ENCODE measurements around the gene WDR27. TPM values are rescaled to one million over a fixed set of nuclear protein-coding genes. Genes with fewer than 3 reads are reported as not detected.

WDR27 gene
- total and polyA plus RNA-seq, 4 donors: 6.9 to 68.1 (median 31.4) TPM

DNA sequence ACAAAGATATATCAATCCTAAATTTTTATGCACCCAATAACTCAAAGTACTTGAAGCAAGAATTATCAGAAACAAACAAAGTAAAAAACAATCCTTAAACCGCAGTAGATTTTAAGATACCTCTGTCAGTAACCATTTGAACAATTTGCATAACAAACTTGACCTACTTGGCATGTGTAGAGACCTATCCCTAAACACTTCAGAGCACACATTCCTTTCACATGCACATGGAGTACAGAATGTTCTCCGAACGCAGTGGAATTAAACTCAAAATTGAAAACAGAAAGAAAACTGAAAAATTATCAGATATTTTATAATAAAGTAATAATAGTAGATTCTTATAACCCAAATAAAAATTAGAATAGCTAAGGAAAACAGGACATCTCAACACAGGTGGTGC is 285.6 kb downstream of the WDR27 start:
- no peak overlapping the region for H3K9ac ChIP-seq (ENCODE audit: insufficient read depth in 1 of 2, low read length in 2 of 2)
- no peak for TF ChIP-seq CTCF (IDR thresholded peaks at IDR 0.05; ENCODE audit: control extremely low read depth, extremely low read depth)
- no peaks in the 10 kb centered on the region for H3K4me1 ChIP-seq (ENCODE audit: control insufficient read depth in 5 of 5, insufficient read depth in 5 of 5, low read length in 5 of 5)
- no peak overlapping the region for H3K4me3 ChIP-seq
- no peaks in the 10 kb centered on the region for H3K27me3 ChIP-seq (ENCODE audit: control insufficient read depth in 3 of 3, insufficient read depth in 3 of 3, low read length in 2 of 3)
- H3K9me3 ChIP-seq (ENCODE audit: control insufficient read depth in 4 of 4, insufficient read depth in 3 of 4, low read length in 3 of 4): peaks cover 0 to 9% (median 7%) of the 10 kb centered on the region in 4 donors
- WGBS, 2 donors: 55 to 76% methylated on average over 3 of the region's 3 CpGs
- H3K27ac ChIP-seq (ENCODE audit: low read depth in 1 of 2, low read length in 1 of 2): no peak overlapping the region
- no peaks in the 10 kb centered on the region for H3K36me3 ChIP-seq (ENCODE audit: control insufficient read depth in 4 of 4, insufficient read depth in 4 of 4, low read length in 4 of 4)
- ATAC-seq (ENCODE audit: insufficient read depth, low FRiP score) (no peak), DNase-seq (no peak)

- no peaks in the 10 kb centered on the region for H3K27me3 ChIP-seq (ENCODE audit: control insufficient read depth in 3 of 3, insufficient read depth in 3 of 3, low read length in 2 of 3)
- peaks cover 0 to 9% (median 6%) of the 10 kb centered on the region in 4 donors for H3K9me3 ChIP-seq (ENCODE audit: control insufficient read depth in 4 of 4, insufficient read depth in 3 of 4, low read length in 3 of 4)
- DNase-seq: peak in 1 of 3 donors; percentile 20
- H3K9ac ChIP-seq (ENCODE audit: insufficient read depth in 1 of 2, low read length in 2 of 2): no peak overlapping the region
- no peak overlapping the region for H3K4me3 ChIP-seq
- H3K4me1 ChIP-seq (ENCODE audit: control insufficient read depth in 5 of 5, insufficient read depth in 5 of 5, low read length in 5 of 5): no peaks in the 10 kb centered on the region
- no peak for TF ChIP-seq CTCF (IDR thresholded peaks at IDR 0.05; ENCODE audit: control extremely low read depth, extremely low read depth)
- 92 to 93% methylated on average over 4 of the region's 4 CpGs for WGBS, 2 donors
- H3K36me3 ChIP-seq (ENCODE audit: control insufficient read depth in 4 of 4, insufficient read depth in 4 of 4, low read length in 4 of 4): no peaks in the 10 kb centered on the region
- no peak overlapping the region for H3K27ac ChIP-seq (ENCODE audit: low read depth in 1 of 2, low read length in 1 of 2)
- ATAC-seq (ENCODE audit: insufficient read depth, low FRiP score): no peak
These were observed 286.6 kb downstream of the WDR27 start for GRCh38 chr6:169415179-169415578.

DNA sequence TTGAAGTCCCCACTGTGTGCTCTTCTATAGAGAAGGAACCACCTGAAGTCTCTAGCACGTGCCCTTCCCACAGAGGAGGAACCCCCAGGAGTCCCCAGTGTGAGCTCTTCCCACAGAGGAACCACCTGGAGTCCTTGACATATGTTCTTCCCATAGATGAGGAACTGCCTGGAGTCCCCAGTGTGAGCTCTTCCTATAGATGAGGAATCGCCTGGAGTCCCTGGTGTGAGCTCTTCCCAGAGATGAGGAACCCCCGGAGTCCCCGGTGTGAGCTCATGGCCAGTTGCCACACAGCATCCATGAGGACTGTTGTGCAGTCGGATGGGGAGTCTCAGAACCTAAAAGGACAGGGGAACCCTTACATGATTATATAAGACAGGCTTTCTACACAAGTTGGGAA is 290.1 kb downstream of the WDR27 start:
- no peaks in the 10 kb centered on the region for H3K4me1 ChIP-seq (ENCODE audit: control insufficient read depth in 5 of 5, insufficient read depth in 5 of 5, low read length in 5 of 5)
- no peak overlapping the region for H3K27ac ChIP-seq (ENCODE audit: low read depth in 1 of 2, low read length in 1 of 2)
- no peak overlapping the region for H3K9ac ChIP-seq (ENCODE audit: insufficient read depth in 1 of 2, low read length in 2 of 2)
- H3K36me3 ChIP-seq (ENCODE audit: control insufficient read depth in 4 of 4, insufficient read depth in 4 of 4, low read length in 4 of 4): no peaks in the 10 kb centered on the region
- H3K9me3 ChIP-seq (ENCODE audit: control insufficient read depth in 4 of 4, insufficient read depth in 3 of 4, low read length in 3 of 4): peaks cover 0 to 9% (median 6%) of the 10 kb centered on the region in 4 donors
- no peaks in the 10 kb centered on the region for H3K27me3 ChIP-seq (ENCODE audit: control insufficient read depth in 3 of 3, insufficient read depth in 3 of 3, low read length in 2 of 3)
- ATAC-seq (ENCODE audit: insufficient read depth, low FRiP score): no peak
- no peak for DNase-seq
- no peak for TF ChIP-seq CTCF (IDR thresholded peaks at IDR 0.05; ENCODE audit: control extremely low read depth, extremely low read depth)
- 86 to 89% methylated on average over 5 of the region's 5 CpGs for WGBS, 2 donors
- H3K4me3 ChIP-seq: no peak overlapping the region

GRCh38 chr6:169411296-169411695 is 290.5 kb downstream of the WDR27 start:
- no peak overlapping the region for H3K27ac ChIP-seq (ENCODE audit: low read depth in 1 of 2, low read length in 1 of 2)
- no peaks in the 10 kb centered on the region for H3K36me3 ChIP-seq (ENCODE audit: control insufficient read depth in 4 of 4, insufficient read depth in 4 of 4, low read length in 4 of 4)
- H3K9ac ChIP-seq (ENCODE audit: insufficient read depth in 1 of 2, low read length in 2 of 2): no peak overlapping the region
- H3K27me3 ChIP-seq (ENCODE audit: control insufficient read depth in 3 of 3, insufficient read depth in 3 of 3, low read length in 2 of 3): no peaks in the 10 kb centered on the region
- H3K9me3 ChIP-seq (ENCODE audit: control insufficient read depth in 4 of 4, insufficient read depth in 3 of 4, low read length in 3 of 4): peaks cover 0 to 8% (median 6%) of the 10 kb centered on the region in 4 donors
- 88 to 91% methylated on average over 9 of the region's 9 CpGs for WGBS, 2 donors
- no peaks in the 10 kb centered on the region for H3K4me1 ChIP-seq (ENCODE audit: control insufficient read depth in 5 of 5, insufficient read depth in 5 of 5, low read length in 5 of 5)
- ATAC-seq (ENCODE audit: insufficient read depth, low FRiP score) (no peak), DNase-seq (no peak)
- H3K4me3 ChIP-seq: no peak overlapping the region
- TF ChIP-seq CTCF (IDR thresholded peaks at IDR 0.05; ENCODE audit: control extremely low read depth, extremely low read depth): no peak
